HG03139 (cell line): ENCODE results near the gene OR2T4.

Experiments
- ATAC-seq: cut with Tn5 transposase; IDR thresholded peaks from one replicate; pipeline ENCODE4 v1.9.1; 2021; ENCODE audit not compliant: unreplicated experiment

The OR2T4 gene

GRCh38 chr1:248361121-248361715, at the start of gene OR2T4:
Gene OR2T4, plus strand, starts transcription at chr1:248361665. Its CDS starts 0 bp downstream, at chr1:248361665.
- no peak for ATAC-seq

- no peak for ATAC-seq
Measured at GRCh38 chr1:248316796-248317195, 44.7 kb upstream of the OR2T4 start.

DNA sequence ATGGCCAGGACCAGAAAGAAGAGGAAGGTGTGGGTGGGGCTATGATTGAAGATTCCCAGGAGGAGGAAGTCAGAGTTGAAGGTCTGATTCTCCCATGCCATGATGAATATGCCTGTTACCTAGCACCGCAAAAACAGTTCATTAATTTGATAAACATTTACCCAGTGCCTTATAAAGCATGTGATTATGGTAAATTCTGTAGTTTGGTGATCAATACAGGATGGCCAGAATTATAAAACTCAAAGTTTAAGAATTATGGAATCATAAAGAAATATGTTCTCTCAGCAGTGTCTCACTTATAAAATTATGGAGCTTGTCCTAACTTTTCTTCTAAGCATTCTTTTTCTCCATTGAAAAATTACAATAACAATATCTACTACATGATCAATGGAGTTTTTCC, 37.0 kb upstream of the OR2T4 start, which contains the start of gene OR2M7:
OR2M7 (minus strand) TSS at position 101 of the 400 bp plus-strand sequence; CDS start at position 101, 0 bp downstream.
- no peak for ATAC-seq

DNA sequence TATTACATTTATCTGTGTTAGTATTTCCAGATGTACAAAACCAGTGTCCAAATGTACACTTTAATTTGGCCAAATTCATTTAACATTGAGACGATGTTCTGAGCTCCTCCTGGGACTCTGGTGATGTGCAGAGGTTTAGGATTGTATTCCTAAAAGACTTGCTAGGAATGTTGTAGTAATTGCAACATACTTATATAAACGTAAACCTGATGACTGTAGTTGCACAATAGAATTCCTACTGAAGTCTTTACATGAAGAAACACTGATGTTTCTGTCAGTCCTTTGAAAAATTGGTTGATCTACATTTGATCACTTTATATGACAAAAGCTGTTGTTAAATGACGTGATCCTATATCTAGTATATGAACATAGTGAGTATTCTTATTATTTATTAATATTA, 18.0 kb upstream of the OR2T4 start:
- no peak for ATAC-seq

- no peak for ATAC-seq
Measured at GRCh38 chr1:248348475-248348874, 13.0 kb upstream of the OR2T4 start, which contains the start of gene OR14C36. Gene OR14C36, plus strand, starts transcription at chr1:248348775. Its CDS starts 0 bp downstream, at chr1:248348775.

DNA sequence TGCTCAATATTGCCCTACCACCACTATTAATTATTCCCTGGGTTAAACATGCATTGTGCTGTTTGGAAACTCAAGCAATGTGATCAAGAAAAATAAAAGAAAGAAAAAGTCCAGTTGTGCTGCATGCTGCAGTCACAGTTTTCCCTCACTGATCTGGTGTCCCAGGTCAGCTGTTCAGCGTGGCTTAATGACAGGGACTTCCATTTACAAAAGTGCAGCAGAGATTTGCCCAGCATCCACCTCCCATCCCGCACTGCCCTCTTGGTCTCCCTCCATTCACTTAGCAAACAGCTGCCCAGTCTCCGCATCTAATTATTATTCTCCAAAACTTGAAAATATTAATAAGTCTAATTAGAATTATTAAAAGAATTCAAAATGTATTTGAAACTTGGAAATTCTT, 2.0 kb upstream of the OR2T4 start:
- no peak for ATAC-seq

DNA sequence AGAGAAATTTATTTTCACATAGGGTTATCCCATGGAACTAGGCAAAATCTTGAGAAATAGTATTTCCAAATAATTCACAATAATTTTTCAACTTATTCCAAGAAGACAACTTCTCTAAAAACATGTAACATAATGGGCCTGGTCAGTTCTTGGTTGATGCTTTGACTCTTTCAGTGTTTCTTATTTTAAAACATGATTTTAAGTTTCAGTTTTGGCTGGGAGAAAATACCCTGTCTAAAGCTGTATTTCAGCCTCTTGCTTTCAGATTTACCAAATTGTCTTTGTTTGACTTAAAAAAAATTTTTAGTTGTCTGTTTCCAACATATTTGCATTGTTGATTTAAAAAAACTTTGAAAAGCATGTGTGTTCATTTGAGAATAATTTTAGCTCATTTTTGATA, 5.1 kb downstream of the OR2T4 start:
- no peak for ATAC-seq

DNA sequence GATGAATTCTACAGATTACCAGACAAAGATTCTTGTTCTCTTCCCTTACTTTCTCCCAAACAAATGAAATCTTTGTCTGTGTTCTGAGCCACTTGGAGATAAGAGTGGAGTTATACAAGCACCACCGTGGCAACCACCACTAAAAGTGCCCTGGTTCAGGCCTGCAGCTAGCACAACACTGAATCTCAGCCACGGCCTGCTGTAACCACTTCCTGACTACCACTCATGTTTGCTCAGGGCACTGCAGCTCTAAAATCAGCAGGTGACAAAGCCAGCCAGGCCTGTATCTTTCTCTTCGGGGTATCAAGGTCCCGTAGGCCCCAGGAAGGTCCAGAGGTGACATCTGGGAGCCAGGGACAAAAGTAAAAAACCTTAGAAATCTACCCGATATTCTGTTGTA, 10.9 kb downstream of the OR2T4 start:
- no peak for ATAC-seq

DNA sequence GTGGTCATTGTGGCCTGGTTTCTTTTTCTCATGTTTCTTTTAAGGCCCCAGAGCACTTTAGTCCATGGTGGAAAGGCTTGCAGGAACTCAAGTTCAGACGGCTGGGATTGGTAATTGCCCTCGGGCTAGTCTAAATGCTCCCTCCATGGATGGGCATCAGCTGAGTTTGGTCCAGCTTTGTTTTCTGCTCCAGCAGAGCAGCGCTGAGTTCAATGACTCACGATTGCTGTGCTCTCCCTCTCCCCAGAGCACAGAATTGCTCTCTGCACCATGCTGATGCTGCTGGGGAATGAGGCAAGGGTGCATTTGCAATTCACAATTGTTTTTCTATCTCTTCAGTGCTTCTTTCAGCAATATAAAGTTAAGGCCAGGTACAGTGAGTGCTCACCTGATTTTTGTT, 12.3 kb downstream of the OR2T4 start:
- no peak for ATAC-seq

DNA sequence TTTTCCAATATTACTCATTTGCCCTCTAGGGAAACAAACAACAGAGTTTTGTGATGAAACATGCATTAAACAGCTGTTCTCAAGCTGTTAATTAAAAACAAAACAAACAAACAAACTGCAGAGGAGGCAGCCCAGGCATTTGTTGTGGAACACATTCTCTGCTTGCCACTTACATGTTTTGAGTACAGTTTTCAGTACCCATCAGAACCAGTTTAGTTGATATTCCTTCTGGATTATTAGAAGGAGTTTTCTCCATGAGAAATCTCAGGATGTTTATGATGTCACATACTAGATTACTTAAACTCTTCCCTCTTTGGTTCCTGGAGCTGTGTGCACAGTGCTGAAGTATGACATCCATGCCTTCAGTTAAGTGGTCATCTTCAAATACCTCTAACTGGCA, 14.0 kb downstream of the OR2T4 start, which contains the start of gene OR2T6:
OR2T6 (plus strand) TSS at position 301 of the 400 bp plus-strand sequence. CDS start 11,863 bp downstream, outside the sequence.
- ATAC-seq, result no peak

GRCh38 chr1:248376916-248377315, 15.5 kb downstream of the OR2T4 start:
- no peak for ATAC-seq

- no peak for ATAC-seq
Measured at GRCh38 chr1:248380854-248381253, 19.4 kb downstream of the OR2T4 start.

DNA sequence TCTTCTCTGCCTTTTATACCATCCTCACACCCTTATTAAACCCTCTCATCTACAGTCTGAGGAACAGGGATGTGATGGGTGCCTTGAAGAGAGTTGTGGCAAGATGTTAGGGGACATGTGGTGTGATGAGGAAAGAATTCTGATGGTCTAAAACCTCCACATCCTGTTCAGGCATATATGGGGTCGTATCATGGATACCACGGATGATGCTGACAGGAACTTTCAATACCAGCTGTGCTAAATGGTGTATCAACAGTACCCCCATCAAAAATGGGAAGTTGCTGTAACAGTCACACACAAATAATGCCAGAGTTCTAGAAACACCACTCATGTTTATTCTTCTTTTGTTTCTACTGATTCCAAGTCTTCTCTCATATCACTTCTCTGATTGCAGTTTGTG, 27.0 kb downstream of the OR2T4 start:
- no peak for ATAC-seq

GRCh38 chr1:248393050-248393449, 31.6 kb downstream of the OR2T4 start:
- ATAC-seq, result no peak

- no peak for ATAC-seq
Measured at GRCh38 chr1:248402748-248403147, 41.3 kb downstream of the OR2T4 start, which contains the start of gene OR2T1. Gene OR2T1, plus strand, starts transcription at chr1:248403048. Its CDS starts 3,100 bp downstream, at chr1:248406148.

DNA sequence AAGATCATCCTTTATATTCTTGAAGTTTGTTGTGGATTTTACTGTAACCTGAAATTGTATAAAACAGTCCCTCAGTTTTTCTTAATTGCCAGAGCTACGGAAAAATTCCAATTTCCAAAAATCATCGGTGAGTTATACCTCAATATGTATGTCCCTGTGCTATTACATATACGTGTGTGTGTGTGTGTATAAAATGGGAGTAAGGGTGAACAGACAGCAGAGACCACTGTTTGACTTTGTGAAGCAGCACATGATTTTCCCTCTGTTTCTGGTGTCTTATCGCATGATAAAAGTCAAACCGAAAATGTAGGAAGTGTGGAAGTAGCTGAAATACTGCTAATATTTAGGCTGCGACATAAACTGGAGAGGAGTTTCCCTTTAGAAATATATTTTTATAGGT, 42.6 kb downstream of the OR2T4 start:
- no peak for ATAC-seq

GRCh38 chr1:248406721-248407692, 45.5 kb downstream of the OR2T4 start:
- ATAC-seq, result no peak
